Measurements from ENCODE around the gene IFI27L1.

Gene IFI27L1

GRCh38 chr14:94111276-94112095 is 30.4 kb downstream of the IFI27L1 start:
- peak overlapping the region; percentile 30 to 49 (median 32) for H3K4me3 ChIP-seq
- peak overlapping the region; percentile 42 to 95 (median 75) for H3K27ac ChIP-seq

GRCh38 chr14:94112513-94113063 is 31.5 kb downstream of the IFI27L1 start:
- H3K4me3 ChIP-seq = peak overlapping the region in 5 of 7 experiments; percentile 30 to 49 (median 36)
- peak overlapping the region in 8 of 21 experiments; percentile 24 to 95 (median 38) for H3K27ac ChIP-seq

GRCh38 chr14:94113073-94113472 is 32.0 kb downstream of the IFI27L1 start:
- H3K27ac ChIP-seq = peak overlapping the region in 9 of 21 experiments; percentile 2 to 95 (median 36)
- peak overlapping the region in 2 of 7 experiments; percentile 49 for H3K4me3 ChIP-seq

GRCh38 chr14:94113490-94113889 is 32.4 kb downstream of the IFI27L1 start:
- Histone ChIP-seq H3K4me3 (no peak overlapping the region), H3K27ac (peak overlapping the region in 7 of 21 experiments; percentile 2 to 95 (median 46))

- H3K27ac ChIP-seq = peak overlapping the region in 8 of 21 experiments; percentile 0 to 95 (median 50)
- H3K4me3 ChIP-seq = no peak overlapping the region
These were observed 32.9 kb downstream of the IFI27L1 start for GRCh38 chr14:94113908-94114588.

GRCh38 chr14:94114589-94115057 is 33.5 kb downstream of the IFI27L1 start:
- peak overlapping the region in 8 of 21 experiments; percentile 0 to 64 (median 47) for H3K27ac ChIP-seq
- H3K4me3 ChIP-seq = no peak overlapping the region

- Histone ChIP-seq H3K4me3 (no peak overlapping the region), H3K27ac (peak overlapping the region in 8 of 21 experiments; percentile 5 to 64 (median 47))
These were observed 34.0 kb downstream of the IFI27L1 start for GRCh38 chr14:94115058-94115591.

- peak overlapping the region in 6 of 21 experiments; percentile 4 to 49 (median 30) for H3K27ac ChIP-seq
- no peak overlapping the region for H3K4me3 ChIP-seq
These were observed 34.5 kb downstream of the IFI27L1 start for GRCh38 chr14:94115631-94116030.

GRCh38 chr14:94116701-94117100 is 35.6 kb downstream of the IFI27L1 start:
- no peak overlapping the region for H3K27ac ChIP-seq
- H3K4me3 ChIP-seq = no peak overlapping the region

GRCh38 chr14:94117856-94118255 is 36.7 kb downstream of the IFI27L1 start:
- Histone ChIP-seq H3K4me3 (no peak overlapping the region), H3K27ac (no peak overlapping the region)

- H3K27ac ChIP-seq = no peak overlapping the region
- H3K4me3 ChIP-seq = no peak overlapping the region
These were observed 38.0 kb downstream of the IFI27L1 start for GRCh38 chr14:94119071-94119470.

GRCh38 chr14:94120667-94121340 is 39.7 kb downstream of the IFI27L1 start:
- H3K27ac ChIP-seq = no peak overlapping the region
- H3K4me3 ChIP-seq = no peak overlapping the region

GRCh38 chr14:94121485-94121884 is 40.4 kb downstream of the IFI27L1 start:
- Histone ChIP-seq H3K4me3 (no peak overlapping the region), H3K27ac (no peak overlapping the region)

GRCh38 chr14:94122438-94122837 is 41.3 kb downstream of the IFI27L1 start:
- Histone ChIP-seq H3K4me3 (no peak overlapping the region), H3K27ac (no peak overlapping the region)

- H3K27ac ChIP-seq = no peak overlapping the region
- H3K4me3 ChIP-seq = no peak overlapping the region
These were observed 42.2 kb downstream of the IFI27L1 start for GRCh38 chr14:94123296-94123695.

- H3K27ac ChIP-seq = no peak overlapping the region
- no peak overlapping the region for H3K4me3 ChIP-seq
These were observed 42.8 kb downstream of the IFI27L1 start for GRCh38 chr14:94123868-94124267.

GRCh38 chr14:94124582-94125377 is 43.7 kb downstream of the IFI27L1 start:
- H3K4me3 ChIP-seq = no peak overlapping the region
- no peak overlapping the region for H3K27ac ChIP-seq

- no peak overlapping the region for H3K27ac ChIP-seq
- no peak overlapping the region for H3K4me3 ChIP-seq
These were observed 44.7 kb downstream of the IFI27L1 start for GRCh38 chr14:94125659-94126418.
